ENCODE results near the gene ZNF341.

GRCh38 chr20:33824852-33825251, 93.1 kb downstream of the ZNF341 start:
- no peak for TF ChIP-seq CTCF (conservative IDR thresholded peaks at IDR 0.05; ENCODE audit: low read depth in 2 of 2)
- no peak for TF ChIP-seq EZH2 (IDR thresholded peaks at IDR 0.05; ENCODE audit: low read depth, unreplicated experiment)
- TF ChIP-seq REST (IDR thresholded peaks at IDR 0.05; ENCODE audit: unreplicated experiment) = no peak
- no peak for TF ChIP-seq POLR2AphosphoS5 (IDR thresholded peaks at IDR 0.05; ENCODE audit: low read depth)
- TF ChIP-seq EZH2phosphoT487 (IDR thresholded peaks at IDR 0.05; ENCODE audit: unreplicated experiment) = no peak
- no peak for TF ChIP-seq NANOG (IDR thresholded peaks at IDR 0.05; ENCODE audit: borderline replicate concordance)
- no peak for TF ChIP-seq ETS1 (IDR thresholded peaks at IDR 0.05)
- TF ChIP-seq JUNB (IDR thresholded peaks at IDR 0.05; ENCODE audit: unreplicated experiment) = no peak
- TF ChIP-seq ZNF331 (CRISPR knock-in tag; IDR thresholded peaks at IDR 0.05; ENCODE audit: low read depth) = no peak
- no peak for TF ChIP-seq CREB1 (CRISPR knock-in tag; IDR thresholded peaks at IDR 0.05; ENCODE audit: low read depth)

All from GM23338 (cell line).